B cell (primary cell): ENCODE results near the gene SSC5D. TPM values are rescaled to one million over a fixed set of nuclear protein-coding genes. Genes with fewer than 3 reads are reported as not detected.

Experiments
- ATAC-seq: fragments of 200-7000 bp; cut with Tn5 transposase; one replicate; pipeline ENCODE4 v1.10.0; 2021; ENCODE audit warnings: low read depth, mild to moderate bottlenecking, moderate number of reproducible peaks, moderate library complexity
- CTCF ChIA-PET: fragments of 350-600 bp; sonication (Branson Sonifier 250); formaldehyde crosslinking; loops from one replicate; lab custom pipeline; 2021; ENCODE audit warnings: antibody characterized with exemption, inconsistent platforms; lab: Charles Lee
- POLR2A ChIA-PET: fragments of 350-600 bp; sonication (Branson Sonifier 250); formaldehyde crosslinking; loops from one replicate; lab custom pipeline; 2021; ENCODE audit warnings: antibody characterized with exemption; lab: Charles Lee
- DNase-seq: peaks from one replicate; pipeline ENCODE4 v3.0.0; 2013
- H2AFZ ChIP-seq: 2 replicates; pipeline ENCODE4 v1.6.1; 2012; ENCODE audit warnings: mild to moderate bottlenecking, low read depth, low read length; ENCODE audit not compliant: insufficient read depth, poor library complexity, severe bottlenecking
- H3K27ac ChIP-seq, 2 donors: 1 replicate in 1 of 2; 2 replicates in 1 of 2; pipeline ENCODE4 v1.5.1; 2012 to 2013; ENCODE audit warnings: low read length in 2 of 2, mild to moderate bottlenecking in 2 of 2, moderate library complexity in 1 of 2
- H3K27me3 ChIP-seq, 4 experiments: fragments of 200-600 bp in 1 of 4; sonication (generic) in 1 of 4; replicated peaks in 1 of 4; 1 replicate in 2 of 4; 2 replicates in 2 of 4; pipeline versions ENCODE4 v1.6.1 to v1.7.0; 2013 to 2016; ENCODE audit warnings: low read length in 3 of 4, mild to moderate bottlenecking in 2 of 4, mixed read lengths in 1 of 4, moderate library complexity in 1 of 4; ENCODE audit not compliant: insufficient read depth in 4 of 4, control insufficient read depth in 3 of 4; ENCODE audit errors: control extremely low read depth in 1 of 4
- H3K36me3 ChIP-seq, 2 experiments: replicated peaks in 1 of 2; 1 replicate in 1 of 2; 2 replicates in 1 of 2; pipeline versions ENCODE4 v1.6.1 to v1.7.1; 2013; ENCODE audit warnings: low read length in 1 of 2; ENCODE audit not compliant: insufficient read depth in 2 of 2, control insufficient read depth in 1 of 2; ENCODE audit errors: control extremely low read depth in 1 of 2, extremely low read depth in 1 of 2
- H3K4me1 ChIP-seq, 2 donors: fragments of 200-600 bp in 1 of 2; sonication (generic) in 1 of 2; 1 replicate in 1 of 2; 2 replicates in 1 of 2; pipeline versions ENCODE4 v1.5.1 to v1.6.1; 2013 to 2017; ENCODE audit warnings: low read length in 2 of 2; ENCODE audit not compliant: control insufficient read depth in 2 of 2, insufficient read depth in 2 of 2
- H3K4me2 ChIP-seq: replicated peaks from 2 replicates; pipeline ENCODE3; 2012; ENCODE audit warnings: mild to moderate bottlenecking, low read depth, low read length; ENCODE audit not compliant: poor library complexity, severe bottlenecking
- H3K4me3 ChIP-seq, 5 experiments: fragments of 200-600 bp in 1 of 5; sonication (generic) in 1 of 5; 1 replicate in 3 of 5; 2 replicates in 2 of 5; pipeline versions ENCODE4 v1.5.1 to v1.7.0; 2011 to 2016; ENCODE audit warnings: low read length in 4 of 5, mild to moderate bottlenecking in 4 of 5, low read depth in 2 of 5, control low read depth in 1 of 5, moderate library complexity in 1 of 5; ENCODE audit not compliant: insufficient read depth in 1 of 5; ENCODE audit errors: control extremely low read depth in 1 of 5, extremely low read depth in 1 of 5
- H3K79me2 ChIP-seq: fragments of 200-600 bp; sonication (generic); one replicate; pipeline ENCODE4 v1.6.0; 2016; ENCODE audit warnings: low read length; ENCODE audit not compliant: control insufficient read depth, insufficient read depth
- H3K9ac ChIP-seq: fragments of 200-600 bp; sonication (generic); 2 replicates; pipeline ENCODE4 v1.6.1; 2017; ENCODE audit warnings: mild to moderate bottlenecking, low read length, moderate library complexity
- H3K9me3 ChIP-seq, 3 donors: one replicate each; pipeline versions ENCODE4 v1.6.1 to v1.7.1; 2013; ENCODE audit warnings: low read length in 2 of 3; ENCODE audit not compliant: control insufficient read depth in 2 of 3, insufficient read depth in 1 of 3; ENCODE audit errors: control extremely low read depth in 1 of 3
- H4K20me1 ChIP-seq: 2 replicates; pipeline ENCODE4 v1.6.0; 2012; ENCODE audit warnings: mild to moderate bottlenecking, low read length; ENCODE audit not compliant: insufficient read depth, control insufficient read depth, poor library complexity, severe bottlenecking
- H3K27ac Mint-ChIP-seq: one replicate; pipeline ENCODE4 v1.8.0; 2021; ENCODE audit warnings: mixed read lengths
- H3K27me3 Mint-ChIP-seq: one replicate; pipeline ENCODE4 v1.8.0; 2021; ENCODE audit warnings: mixed read lengths
- H3K4me1 Mint-ChIP-seq: one replicate; pipeline ENCODE4 v1.8.0; 2021; ENCODE audit warnings: mixed read lengths
- H3K4me3 Mint-ChIP-seq: one replicate; pipeline ENCODE4 v1.8.0; 2021; ENCODE audit warnings: mixed read lengths
- H3K9me3 Mint-ChIP-seq: one replicate; pipeline ENCODE4 v1.8.0; 2022; ENCODE audit warnings: mixed read lengths; ENCODE audit not compliant: insufficient read depth
- EZH2 ChIP-seq: IDR thresholded peaks from 2 replicates; pipeline ENCODE4 v1.6.1; 2012; ENCODE audit warnings: borderline replicate concordance, low read depth, mild to moderate bottlenecking, moderate library complexity, low read length; ENCODE audit not compliant: insufficient read depth, poor library complexity, severe bottlenecking
- WGBS: methylation state at CpG from one replicate; pipeline ENCODE4 v1.1.5; 2013; ENCODE audit warnings: missing lambda C conversion rate; ENCODE audit not compliant: insufficient coverage; 5-methylcytosine and 5-hydroxymethylcytosine counted together
- intact Hi-C: fragments of 100-400 bp; cut with micrococcal nuclease; formaldehyde crosslinking; loops from one replicate; pipeline ENCODE4 v1.10.0; 2022
- polyA plus RNA-seq: library from polyadenylated mRNA; depleted of rRNA; stranded (reverse); fragments of >200 nt; gene quantifications from 2 replicates; pipeline ENCODE4 v1.2.3, GENCODE V29; 2012
- total RNA-seq, 2 donors: library from RNA; stranded (reverse); fragments of 120-200 nt in 1 of 2; gene quantifications; 1 replicate in 1 of 2; 2 replicates in 1 of 2; pipeline versions ENCODE4 v1.2.3 to v1.2.4, GENCODE V29; 2013 to 2022
- TF ChIP-seq, protein P1 (sequence below): fragments of 200-600 bp; IDR thresholded peaks from one replicate; pipeline ENCODE4 v1.8.0; 2022; ENCODE audit warnings: antibody characterized with exemption, mild to moderate bottlenecking

SSC5D gene
- total and polyA plus RNA-seq, 2 donors (not counting 1 experiment from before 2014, with no cell fraction given) = 0.22 to 0.44 TPM

DNA sequence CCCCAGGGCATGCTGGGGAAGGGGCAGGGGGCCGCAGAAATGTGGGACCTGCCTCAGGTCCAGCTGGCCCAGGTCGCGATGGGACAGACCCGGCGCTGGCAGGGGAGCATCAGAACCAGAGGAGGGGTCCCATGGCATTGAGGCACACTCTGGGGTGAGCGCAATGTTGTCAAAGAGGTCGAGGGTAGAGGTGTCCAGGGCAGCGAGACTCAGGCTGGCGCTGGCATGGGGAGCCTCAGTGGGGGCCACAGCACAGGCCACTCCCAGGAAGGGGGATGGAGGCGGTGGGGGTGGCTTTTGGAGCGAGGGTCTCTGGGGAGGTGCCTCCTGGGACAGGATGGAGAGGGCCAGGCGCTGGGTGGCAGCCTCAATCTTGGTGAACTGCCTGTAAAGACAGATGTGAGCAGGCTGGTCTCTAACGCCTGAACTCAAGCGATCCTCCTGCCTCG, 24.6 kb upstream of the SSC5D start:
- H3K36me3 ChIP-seq = no peaks in the 10 kb centered on the region
- H3K9me3 ChIP-seq = peaks cover 0 to 3% (median 0%) of the 10 kb centered on the region in 3 donors
- no peak overlapping the region for H2AFZ ChIP-seq
- ATAC-seq = no peak
- H3K4me1 Mint-ChIP-seq = peaks cover 22% of the 10 kb centered on the region
- WGBS = 80% methylated on average over 15 of the region's 15 CpGs
- no peak overlapping the region for H3K4me2 ChIP-seq
- no peak overlapping the region for H3K27ac Mint-ChIP-seq
- H4K20me1 ChIP-seq = no peaks in the 10 kb centered on the region
- no peak overlapping the region for H3K9ac ChIP-seq
- H3K9me3 Mint-ChIP-seq = no peaks in the 10 kb centered on the region
- H3K4me1 ChIP-seq = peaks cover 14 to 20% of the 10 kb centered on the region in 2 donors
- POLR2A ChIA-PET = no interaction called here
- H3K79me2 ChIP-seq = no peaks in the 10 kb centered on the region
- DNase-seq = no peak
- no peaks in the 10 kb centered on the region for H3K27me3 Mint-ChIP-seq
- intact Hi-C loops = loop anchor here (5.0 kb wide), 1 partner anchor 56 kb away; the partner anchor contains the start of gene UBE2S
- no peak overlapping the region for H3K27ac ChIP-seq
- H3K4me3 ChIP-seq = no peak overlapping the region
- no peak for TF ChIP-seq EZH2
- TF ChIP-seq, protein P1, sequence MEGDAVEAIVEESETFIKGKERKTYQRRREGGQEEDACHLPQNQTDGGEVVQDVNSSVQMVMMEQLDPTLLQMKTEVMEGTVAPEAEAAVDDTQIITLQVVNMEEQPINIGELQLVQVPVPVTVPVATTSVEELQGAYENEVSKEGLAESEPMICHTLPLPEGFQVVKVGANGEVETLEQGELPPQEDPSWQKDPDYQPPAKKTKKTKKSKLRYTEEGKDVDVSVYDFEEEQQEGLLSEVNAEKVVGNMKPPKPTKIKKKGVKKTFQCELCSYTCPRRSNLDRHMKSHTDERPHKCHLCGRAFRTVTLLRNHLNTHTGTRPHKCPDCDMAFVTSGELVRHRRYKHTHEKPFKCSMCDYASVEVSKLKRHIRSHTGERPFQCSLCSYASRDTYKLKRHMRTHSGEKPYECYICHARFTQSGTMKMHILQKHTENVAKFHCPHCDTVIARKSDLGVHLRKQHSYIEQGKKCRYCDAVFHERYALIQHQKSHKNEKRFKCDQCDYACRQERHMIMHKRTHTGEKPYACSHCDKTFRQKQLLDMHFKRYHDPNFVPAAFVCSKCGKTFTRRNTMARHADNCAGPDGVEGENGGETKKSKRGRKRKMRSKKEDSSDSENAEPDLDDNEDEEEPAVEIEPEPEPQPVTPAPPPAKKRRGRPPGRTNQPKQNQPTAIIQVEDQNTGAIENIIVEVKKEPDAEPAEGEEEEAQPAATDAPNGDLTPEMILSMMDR = no peak
- CTCF ChIA-PET = interaction anchor here (2.3 kb wide), 1 partner anchor 40 kb away, joined by 18 read pairs; no protein-coding TSS in a partner anchor
- H3K4me3 Mint-ChIP-seq = no peak overlapping the region
- H3K27me3 ChIP-seq = no peaks in the 10 kb centered on the region

DNA sequence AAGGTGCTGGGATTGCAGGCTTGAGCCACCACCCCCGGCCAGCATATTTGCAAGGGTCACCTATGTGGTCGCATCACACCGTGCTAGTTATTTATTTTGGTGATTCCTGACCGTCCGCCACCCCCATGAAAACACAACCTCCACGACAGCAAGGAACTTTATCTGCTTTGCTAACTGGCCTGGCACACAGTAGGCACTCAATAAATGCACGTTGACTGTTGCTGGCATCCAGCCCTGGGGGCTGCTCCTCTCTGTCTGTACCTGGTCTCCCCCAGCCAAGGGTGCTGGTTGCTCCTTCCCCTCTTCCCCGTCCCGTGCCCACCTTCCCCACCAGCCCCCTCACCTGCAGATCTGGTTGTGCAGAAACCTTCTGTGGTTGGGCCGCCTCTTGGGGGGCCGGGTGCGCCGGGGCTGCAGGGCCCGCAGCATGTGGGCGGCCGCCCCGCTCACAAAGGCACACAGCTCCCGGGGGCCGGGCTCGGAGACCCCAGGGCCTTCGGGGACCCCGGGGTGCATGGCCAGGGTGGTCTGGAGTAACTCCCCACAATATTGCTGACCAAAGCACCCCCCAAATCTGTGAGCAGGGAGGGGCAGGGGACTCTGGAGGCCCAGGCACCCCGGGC, 24.1 kb upstream of the SSC5D start:
- 82% methylated on average over 16 of the region's 23 CpGs for WGBS
- Mint-ChIP-seq H3K4me1 (peaks cover 22% of the 10 kb centered on the region), H3K27me3 (no peaks in the 10 kb centered on the region), H3K27ac (no peak overlapping the region), H3K9me3 (no peaks in the 10 kb centered on the region), H3K4me3 (no peak overlapping the region)
- H3K79me2 ChIP-seq = no peaks in the 10 kb centered on the region
- ATAC-seq (no peak), DNase-seq (no peak)
- no peaks in the 10 kb centered on the region for H3K36me3 ChIP-seq
- no peaks in the 10 kb centered on the region for H3K27me3 ChIP-seq
- no peaks in the 10 kb centered on the region for H4K20me1 ChIP-seq
- H2AFZ ChIP-seq = no peak overlapping the region
- H3K4me3 ChIP-seq = no peak overlapping the region
- peaks cover 0 to 3% (median 0%) of the 10 kb centered on the region in 3 donors for H3K9me3 ChIP-seq
- H3K9ac ChIP-seq = no peak overlapping the region
- POLR2A ChIA-PET = no interaction called here
- no peak for TF ChIP-seq EZH2
- TF ChIP-seq, protein P1 = no peak
- H3K4me2 ChIP-seq = no peak overlapping the region
- H3K27ac ChIP-seq = no peak overlapping the region
- H3K4me1 ChIP-seq = peaks cover 14 to 20% of the 10 kb centered on the region in 2 donors
- intact Hi-C loops = loop anchor here (5.0 kb wide), 1 partner anchor 57 kb away; the partner anchor contains the start of gene UBE2S
- CTCF ChIA-PET = no interaction called here
